H1 (cell line): ENCODE measurements around the gene ISG15. TPM values are rescaled to one million over a fixed set of nuclear protein-coding genes. Genes with fewer than 3 reads are reported as not detected.

Experiments
- BACH1 ChIP-seq: IDR thresholded peaks from 2 replicates; pipeline ENCODE4 v1.6.1; 2012; ENCODE audit warnings: low read length, improper control_type of control experiment
- CHD7 ChIP-seq: fragments of 300-600 bp; sonication (generic); IDR thresholded peaks from 2 replicates; pipeline ENCODE4 v1.7.1; 2012; ENCODE audit warnings: low read length, moderate library complexity, mild to moderate bottlenecking, inconsistent platforms; ENCODE audit not compliant: insufficient replicate concordance
- GTF2F1 ChIP-seq: IDR thresholded peaks from 2 replicates; pipeline ENCODE4 v1.6.1; 2012; ENCODE audit warnings: low read depth, low read length, improper control_type of control experiment, borderline replicate concordance
- HDAC6 ChIP-seq: IDR thresholded peaks from one replicate; pipeline ENCODE4 v1.7.1; 2012; ENCODE audit warnings: low read depth, mild to moderate bottlenecking, inconsistent platforms, low read length, moderate library complexity
- KDM4A ChIP-seq: IDR thresholded peaks from one replicate; pipeline ENCODE4 v1.7.1; 2012; ENCODE audit warnings: low read depth, mild to moderate bottlenecking, moderate library complexity, low read length, inconsistent platforms; ENCODE audit not compliant: severe bottlenecking
- SIN3A ChIP-seq, 2 experiments: IDR thresholded peaks in 1 of 2; conservative IDR thresholded peaks in 1 of 2; 2 replicates each; pipeline ENCODE4 v1.6.1; 2011 to 2012; ENCODE audit warnings: low read length in 2 of 2, improper control_type of control experiment in 1 of 2, low read depth in 1 of 2, mild to moderate bottlenecking in 1 of 2
- SIX5 ChIP-seq: IDR thresholded peaks from 2 replicates; pipeline ENCODE4 v1.6.1; 2011; ENCODE audit warnings: mild to moderate bottlenecking, low read depth, low read length
- polyA plus RNA-seq, 7 experiments: library from polyadenylated mRNA; depleted of rRNA in 3 of 7; stranded (reverse) in 5 of 7; unstranded in 2 of 7; fragments of >200 nt in 5 of 7; fragments of 200-250 nt in 2 of 7; gene quantifications; 1 replicate in 5 of 7; 2 replicates in 1 of 7; 4 replicates in 1 of 7; pipeline versions ENCODE4 v1.2.1 to v1.2.3, GENCODE V29; 2011 to 2013; ENCODE audit warnings: missing spikeins in 2 of 7, mixed read lengths in 2 of 7
- total RNA-seq: library from RNA; stranded (reverse); fragmentation: NEBNext Ultra II Directional; extraction: Animal tissue kit (Norgen Biotek cat#: 25700); gene quantifications from 2 replicates; pipeline ENCODE4 v1.2.1, GENCODE V29; 2021
- TF ChIP-seq, protein P1 (sequence below): IDR thresholded peaks from 2 replicates; pipeline ENCODE4 v1.6.1; 2011; ENCODE audit warnings: low read length, improper control_type of control experiment

ISG15 gene
- total and polyA plus RNA-seq, 2 of the 8 experiments (the other 6 are each of a cell fraction or from before 2014, with no cell fraction given), result 29.3 to 121 TPM

GRCh38 chr1:964691-965525 lies 48.4 kb upstream of the ISG15 start (continued):
- TF ChIP-seq CHD7 (no peak), GTF2F1 (no peak), SIN3A (conservative IDR thresholded peaks at IDR 0.05 in 1 of 2, IDR thresholded peaks at IDR 0.05 in 1 of 2; ENCODE audit: low read depth in 1 of 2, low read length in 2 of 2) (no peak), KDM4A (no peak), BACH1 (no peak), SIX5 (no peak), HDAC6 (no peak)
- TF ChIP-seq, protein P1, sequence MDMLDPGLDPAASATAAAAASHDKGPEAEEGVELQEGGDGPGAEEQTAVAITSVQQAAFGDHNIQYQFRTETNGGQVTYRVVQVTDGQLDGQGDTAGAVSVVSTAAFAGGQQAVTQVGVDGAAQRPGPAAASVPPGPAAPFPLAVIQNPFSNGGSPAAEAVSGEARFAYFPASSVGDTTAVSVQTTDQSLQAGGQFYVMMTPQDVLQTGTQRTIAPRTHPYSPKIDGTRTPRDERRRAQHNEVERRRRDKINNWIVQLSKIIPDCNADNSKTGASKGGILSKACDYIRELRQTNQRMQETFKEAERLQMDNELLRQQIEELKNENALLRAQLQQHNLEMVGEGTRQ, result no peak
